ENCODE results near the gene CFDP1. TPM values are rescaled to one million over a fixed set of nuclear protein-coding genes. Genes with fewer than 3 reads are reported as not detected.

The CFDP1 gene
- total and polyA plus RNA-seq, 2 experiments from 2014 or later: 97.1 to 116 TPM

DNA sequence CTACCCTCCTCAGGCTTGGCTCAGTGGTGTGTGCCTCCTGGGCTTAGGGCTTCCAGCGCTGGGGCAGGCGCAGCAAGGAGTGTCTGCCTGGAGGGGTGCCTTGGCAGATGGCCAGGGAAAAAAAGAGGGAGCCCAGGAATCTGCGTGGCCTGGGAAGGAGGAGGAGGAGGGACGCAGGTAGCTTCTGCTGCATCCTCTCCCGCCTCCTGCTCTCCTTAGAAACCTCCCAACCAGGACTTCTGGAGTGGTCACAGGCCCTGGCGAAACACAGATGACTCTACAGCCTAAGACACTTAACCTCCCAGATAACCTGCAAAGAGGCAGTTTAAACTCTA is 174.5 kb downstream of the CFDP1 start:
- no peak for TF ChIP-seq EZH2phosphoT487 (IDR thresholded peaks at IDR 0.05; ENCODE audit: low read depth, severe bottlenecking, unreplicated experiment)
- TF ChIP-seq, protein P1, sequence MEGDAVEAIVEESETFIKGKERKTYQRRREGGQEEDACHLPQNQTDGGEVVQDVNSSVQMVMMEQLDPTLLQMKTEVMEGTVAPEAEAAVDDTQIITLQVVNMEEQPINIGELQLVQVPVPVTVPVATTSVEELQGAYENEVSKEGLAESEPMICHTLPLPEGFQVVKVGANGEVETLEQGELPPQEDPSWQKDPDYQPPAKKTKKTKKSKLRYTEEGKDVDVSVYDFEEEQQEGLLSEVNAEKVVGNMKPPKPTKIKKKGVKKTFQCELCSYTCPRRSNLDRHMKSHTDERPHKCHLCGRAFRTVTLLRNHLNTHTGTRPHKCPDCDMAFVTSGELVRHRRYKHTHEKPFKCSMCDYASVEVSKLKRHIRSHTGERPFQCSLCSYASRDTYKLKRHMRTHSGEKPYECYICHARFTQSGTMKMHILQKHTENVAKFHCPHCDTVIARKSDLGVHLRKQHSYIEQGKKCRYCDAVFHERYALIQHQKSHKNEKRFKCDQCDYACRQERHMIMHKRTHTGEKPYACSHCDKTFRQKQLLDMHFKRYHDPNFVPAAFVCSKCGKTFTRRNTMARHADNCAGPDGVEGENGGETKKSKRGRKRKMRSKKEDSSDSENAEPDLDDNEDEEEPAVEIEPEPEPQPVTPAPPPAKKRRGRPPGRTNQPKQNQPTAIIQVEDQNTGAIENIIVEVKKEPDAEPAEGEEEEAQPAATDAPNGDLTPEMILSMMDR (IDR thresholded peaks at IDR 0.05; ENCODE audit: poor library complexity): no peak
- TF ChIP-seq EZH2 (IDR thresholded peaks at IDR 0.05; ENCODE audit: borderline replicate concordance): no peak
- DNase-seq (ENCODE audit: low spot score): no peak
- peaks cover 100% of the 10 kb centered on the region for H3K79me2 ChIP-seq
- H3K27me3 ChIP-seq: no peaks in the 10 kb centered on the region
- no peak overlapping the region for H3K27ac ChIP-seq
- peaks cover 98% of the 10 kb centered on the region for H4K20me1 ChIP-seq (ENCODE audit: insufficient read depth, poor library complexity, severe bottlenecking)
- H3K9me2 ChIP-seq (replicated peaks; ENCODE audit: insufficient read depth): no peaks in the 10 kb centered on the region
- H3K4me3 ChIP-seq: no peak overlapping the region
- H3K4me2 ChIP-seq: no peak overlapping the region
- peaks cover 81% of the 10 kb centered on the region for H3K4me1 ChIP-seq (ENCODE audit: insufficient read depth)
- 82% methylated on average over 6 of the region's 6 CpGs for WGBS (ENCODE audit: low lambda C conversion rate, missing lambda C conversion rate)
- no peaks in the 10 kb centered on the region for H3K9me3 ChIP-seq (ENCODE audit: low read depth)
- no peaks in the 10 kb centered on the region for H3K36me3 ChIP-seq (replicated peaks; ENCODE audit: insufficient read depth, low read depth)
- no peak overlapping the region for H2AFZ ChIP-seq

DNA sequence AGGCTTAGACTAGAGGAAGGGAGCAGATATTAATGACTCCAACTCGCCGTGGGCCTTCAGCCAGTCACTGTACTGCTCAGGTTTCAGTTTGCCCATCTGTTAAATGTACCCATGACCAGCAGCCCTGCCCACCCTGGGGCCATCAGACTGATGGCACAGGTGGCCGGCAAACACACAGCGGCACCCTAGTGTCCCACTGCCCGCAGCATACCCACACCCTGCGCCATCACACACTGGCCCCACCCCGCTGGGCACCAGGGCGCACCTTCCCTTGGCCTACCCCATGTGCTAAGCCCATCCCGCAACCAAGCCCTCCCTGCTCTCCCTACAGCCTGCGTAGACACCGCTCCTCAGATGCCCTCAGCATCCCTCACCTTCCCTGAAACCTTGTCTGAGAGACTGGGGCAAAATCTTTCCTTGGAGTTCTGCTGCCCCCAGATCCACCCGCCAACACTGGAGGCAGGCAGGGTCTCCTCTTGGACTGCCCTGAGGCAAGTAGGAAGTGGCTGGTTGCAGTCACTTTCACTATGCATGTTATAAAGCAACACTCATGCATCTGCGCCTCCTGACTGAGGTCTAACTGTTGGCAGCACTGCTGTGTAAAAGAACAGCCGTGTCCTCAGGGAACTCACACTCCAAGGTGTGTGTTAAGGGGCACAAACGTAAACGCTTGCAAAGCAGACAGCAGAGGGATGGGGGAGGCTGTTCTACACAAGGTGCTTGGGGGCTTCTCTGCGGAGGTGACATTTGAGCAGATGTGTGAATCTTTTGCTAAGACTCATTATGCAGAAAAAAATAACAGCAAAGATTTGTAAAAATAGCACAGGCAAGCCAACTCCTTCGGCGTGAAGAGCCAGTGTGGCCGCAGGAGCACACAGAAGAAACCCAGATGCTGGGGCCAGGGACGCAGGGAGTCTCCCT is 175.2 kb downstream of the CFDP1 start:
- Histone ChIP-seq H2AFZ (no peak overlapping the region), H3K79me2 (peaks cover 100% of the 10 kb centered on the region), H3K9me2 (replicated peaks; ENCODE audit: insufficient read depth) (no peaks in the 10 kb centered on the region), H3K4me2 (peak overlapping the region; percentile 70), H3K36me3 (replicated peaks; ENCODE audit: insufficient read depth, low read depth) (no peaks in the 10 kb centered on the region), H3K27ac (no peak overlapping the region), H3K27me3 (no peaks in the 10 kb centered on the region), H3K4me1 (ENCODE audit: insufficient read depth) (peaks cover 81% of the 10 kb centered on the region), H4K20me1 (ENCODE audit: insufficient read depth, poor library complexity, severe bottlenecking) (peaks cover 98% of the 10 kb centered on the region), H3K9me3 (ENCODE audit: low read depth) (no peaks in the 10 kb centered on the region), H3K4me3 (no peak overlapping the region)
- whole genome bisulfite sequencing (ENCODE audit: low lambda C conversion rate, missing lambda C conversion rate): 81% methylated on average over 19 of the region's 21 CpGs
- TF ChIP-seq EZH2phosphoT487 (IDR thresholded peaks at IDR 0.05; ENCODE audit: low read depth, severe bottlenecking, unreplicated experiment) (no peak), EZH2 (IDR thresholded peaks at IDR 0.05; ENCODE audit: borderline replicate concordance) (no peak)
- TF ChIP-seq, protein P1 (IDR thresholded peaks at IDR 0.05; ENCODE audit: poor library complexity): no peak
- DNase-seq (ENCODE audit: low spot score): no peak

DNA sequence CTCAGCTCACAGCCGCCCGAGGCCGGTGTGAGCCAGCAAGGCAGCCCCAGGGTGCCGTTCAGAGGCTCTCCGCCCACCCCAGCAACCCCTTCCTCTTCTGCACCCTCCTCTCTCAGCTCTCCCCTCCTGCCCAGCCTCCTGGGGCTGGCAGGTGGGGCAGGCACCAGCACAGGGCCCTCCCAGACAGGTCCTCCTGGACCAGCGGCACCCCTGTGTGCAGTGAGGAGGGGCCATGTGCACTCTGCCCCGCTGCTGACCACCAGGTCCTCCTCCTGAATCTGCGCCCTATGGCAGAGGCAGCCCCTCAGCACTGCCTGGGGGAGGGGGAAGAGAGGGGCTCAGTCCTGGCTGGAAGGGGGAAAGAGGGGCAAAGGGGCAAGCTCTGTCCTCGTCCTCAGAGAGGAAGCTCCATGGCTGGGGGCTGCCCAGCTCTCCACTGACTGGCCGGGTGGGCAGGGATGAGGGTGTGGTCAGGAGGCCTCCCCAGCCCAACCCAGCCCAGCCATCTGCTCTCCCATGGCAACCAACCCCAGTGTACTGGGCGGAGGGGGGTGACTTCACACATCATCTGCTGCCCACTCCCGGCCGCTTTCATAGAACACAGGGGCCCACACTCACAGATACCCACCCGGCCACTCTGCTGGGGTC is 176.5 kb downstream of the CFDP1 start:
- Histone ChIP-seq H3K4me3 (no peak overlapping the region), H3K9me3 (ENCODE audit: low read depth) (no peaks in the 10 kb centered on the region), H3K27ac (peak overlapping the region; percentile 83), H3K27me3 (no peaks in the 10 kb centered on the region), H3K36me3 (replicated peaks; ENCODE audit: insufficient read depth, low read depth) (no peaks in the 10 kb centered on the region), H3K4me1 (ENCODE audit: insufficient read depth) (peaks cover 81% of the 10 kb centered on the region), H3K79me2 (peaks cover 99% of the 10 kb centered on the region), H2AFZ (no peak overlapping the region), H3K4me2 (peak overlapping the region; percentile 70), H4K20me1 (ENCODE audit: insufficient read depth, poor library complexity, severe bottlenecking) (peaks cover 91% of the 10 kb centered on the region), H3K9me2 (replicated peaks; ENCODE audit: insufficient read depth) (no peaks in the 10 kb centered on the region)
- DNase-seq (ENCODE audit: low spot score): peak; percentile 72
- WGBS (ENCODE audit: low lambda C conversion rate, missing lambda C conversion rate): 51% methylated on average over 10 of the region's 14 CpGs
- no peak for TF ChIP-seq EZH2 (IDR thresholded peaks at IDR 0.05; ENCODE audit: borderline replicate concordance)
- TF ChIP-seq EZH2phosphoT487 (IDR thresholded peaks at IDR 0.05; ENCODE audit: low read depth, severe bottlenecking, unreplicated experiment): no peak
- TF ChIP-seq, protein P1 (IDR thresholded peaks at IDR 0.05; ENCODE audit: poor library complexity): no peak

Measured in hepatocyte (in vitro differentiated cells).